Caco-2 (cell line): ENCODE measurements around the gene PCDH1. TPM values are rescaled to one million over a fixed set of nuclear protein-coding genes. Genes with fewer than 3 reads are reported as not detected.

Source experiments
- BruUV-seq: library from RNA; stranded (reverse); fragments of 400-500 nt; replicated peaks from 2 replicates; lab custom pipeline; 2021; lab: Mats Ljungman, UMichigan
- CTCF ChIA-PET: fragments of 300-600 bp; sonication (Branson Sonifier 250); formaldehyde crosslinking; loops from one replicate; lab custom pipeline; 2022; ENCODE audit warnings: antibody characterized with exemption; lab: Charles Lee
- POLR2A ChIA-PET: fragments of 300-600 bp; sonication (Branson Sonifier 250); formaldehyde crosslinking; loops from one replicate; lab custom pipeline; 2022; ENCODE audit warnings: antibody characterized with exemption; lab: Charles Lee
- DNase-seq, 2 experiments: peaks; one replicate each; pipeline versions ENCODE4 v3.0.0 to v3.0.0-alpha.2; 2020 to 2022
- H3K27me3 ChIP-seq: replicated peaks from 2 replicates; pipeline ENCODE4 v1.6.0; 2011; ENCODE audit warnings: low read length; ENCODE audit not compliant: control insufficient read depth, insufficient read depth
- H3K36me3 ChIP-seq: 2 replicates; pipeline ENCODE4 v1.5.1; 2011; ENCODE audit warnings: low read length; ENCODE audit not compliant: control insufficient read depth, insufficient read depth
- H3K4me1 ChIP-seq: fragments of 250-450 bp; sonication (Bioruptor Pico); 2 replicates; pipeline ENCODE4 v1.5.1; 2020; ENCODE audit warnings: mild to moderate bottlenecking
- H3K4me3 ChIP-seq: 2 replicates; pipeline ENCODE4 v1.5.1; 2011; ENCODE audit warnings: low read depth, mild to moderate bottlenecking, control low read depth, low read length
- H3K9me3 ChIP-seq: fragments of 250-450 bp; sonication (Bioruptor Pico); 2 replicates; pipeline ENCODE4 v1.5.1; 2020; ENCODE audit warnings: mild to moderate bottlenecking, moderate library complexity
- H3K27ac Mint-ChIP-seq: one replicate; pipeline ENCODE4 v1.8.0; 2022; ENCODE audit warnings: mixed read lengths; ENCODE audit not compliant: unreplicated experiment
- H3K27me3 Mint-ChIP-seq: one replicate; pipeline ENCODE4 v1.8.0; 2022; ENCODE audit warnings: mixed read lengths; ENCODE audit not compliant: insufficient read depth, unreplicated experiment
- H3K36me3 Mint-ChIP-seq: one replicate; pipeline ENCODE4 v1.8.0; 2022; ENCODE audit warnings: mild to moderate bottlenecking, mixed read lengths; ENCODE audit not compliant: insufficient read depth, unreplicated experiment
- H3K4me1 Mint-ChIP-seq: one replicate; pipeline ENCODE4 v1.8.0; 2022; ENCODE audit warnings: low read depth, mixed read lengths; ENCODE audit not compliant: unreplicated experiment
- H3K4me3 Mint-ChIP-seq: one replicate; pipeline ENCODE4 v1.8.0; 2022; ENCODE audit warnings: mild to moderate bottlenecking, moderate library complexity, mixed read lengths; ENCODE audit not compliant: unreplicated experiment
- H3K9me3 Mint-ChIP-seq: one replicate; pipeline ENCODE4 v1.8.0; 2022; ENCODE audit warnings: mixed read lengths; ENCODE audit not compliant: unreplicated experiment
- intact Hi-C: fragments of 100-400 bp; cut with micrococcal nuclease; formaldehyde crosslinking; loops from one replicate; pipeline ENCODE4 v1.10.0; 2022; ENCODE audit not compliant: unreplicated experiment
- total RNA-seq: library from RNA; stranded (reverse); gene quantifications from 2 replicates; pipeline ENCODE4 v1.2.3, GENCODE V29; 2022
- TF ChIP-seq, protein P1 (sequence below), 2 experiments: fragments of 200-600 bp in 1 of 2; IDR thresholded peaks; 1 replicate in 1 of 2; 2 replicates in 1 of 2; pipeline versions ENCODE4 v1.5.1 to v1.8.0; 2011 to 2022; ENCODE audit warnings: antibody characterized with exemption in 1 of 2, control low read depth in 1 of 2, inconsistent platforms in 1 of 2, low read depth in 1 of 2, low read length in 1 of 2, mild to moderate bottlenecking in 1 of 2, moderate library complexity in 1 of 2; ENCODE audit not compliant: insufficient read depth in 1 of 2, severe bottlenecking in 1 of 2, unreplicated experiment in 1 of 2

The PCDH1 gene
- total RNA-seq, 1 experiment from 2014 or later, result 1.5 TPM

DNA sequence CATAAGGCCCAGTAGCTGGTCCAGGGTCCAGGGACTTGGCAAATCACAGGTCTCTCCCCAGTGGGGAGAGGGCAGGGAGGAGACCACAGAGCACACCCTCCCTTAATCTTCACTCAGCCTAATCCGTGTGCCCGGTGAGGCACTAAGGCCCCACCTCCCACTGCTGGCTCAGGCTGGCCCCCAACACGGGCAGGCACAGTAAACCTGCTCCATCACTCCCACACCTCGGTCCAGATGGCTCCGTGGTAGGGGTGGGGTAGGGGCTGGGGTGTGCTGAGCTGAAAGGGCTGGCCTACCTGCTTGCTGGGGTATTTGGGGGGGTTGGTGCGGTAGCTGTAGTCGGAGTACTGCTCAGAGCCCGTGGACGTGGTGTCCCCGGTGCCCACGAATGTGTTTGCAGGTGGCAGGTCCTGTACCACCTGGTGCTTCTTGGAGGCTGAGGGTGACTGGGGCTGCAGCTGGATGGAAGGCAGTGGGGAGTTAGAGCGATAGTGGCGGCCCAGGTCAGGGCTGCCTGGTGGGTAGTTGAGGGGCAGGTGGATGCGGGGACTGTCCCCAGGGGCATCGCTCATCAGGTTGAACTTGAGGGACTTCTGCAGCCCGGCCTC, 15.2 kb downstream of the PCDH1 start:
- H3K9me3 Mint-ChIP-seq, result no peaks in the 10 kb centered on the region
- no peak for DNase-seq
- H3K4me1 Mint-ChIP-seq, result peaks cover 6% of the 10 kb centered on the region
- CTCF ChIA-PET, result no interaction called here
- H3K27ac Mint-ChIP-seq, result no peak overlapping the region
- BruUV-seq, result no TSS peak
- no peak overlapping the region for H3K4me3 Mint-ChIP-seq
- TF ChIP-seq, protein P1, sequence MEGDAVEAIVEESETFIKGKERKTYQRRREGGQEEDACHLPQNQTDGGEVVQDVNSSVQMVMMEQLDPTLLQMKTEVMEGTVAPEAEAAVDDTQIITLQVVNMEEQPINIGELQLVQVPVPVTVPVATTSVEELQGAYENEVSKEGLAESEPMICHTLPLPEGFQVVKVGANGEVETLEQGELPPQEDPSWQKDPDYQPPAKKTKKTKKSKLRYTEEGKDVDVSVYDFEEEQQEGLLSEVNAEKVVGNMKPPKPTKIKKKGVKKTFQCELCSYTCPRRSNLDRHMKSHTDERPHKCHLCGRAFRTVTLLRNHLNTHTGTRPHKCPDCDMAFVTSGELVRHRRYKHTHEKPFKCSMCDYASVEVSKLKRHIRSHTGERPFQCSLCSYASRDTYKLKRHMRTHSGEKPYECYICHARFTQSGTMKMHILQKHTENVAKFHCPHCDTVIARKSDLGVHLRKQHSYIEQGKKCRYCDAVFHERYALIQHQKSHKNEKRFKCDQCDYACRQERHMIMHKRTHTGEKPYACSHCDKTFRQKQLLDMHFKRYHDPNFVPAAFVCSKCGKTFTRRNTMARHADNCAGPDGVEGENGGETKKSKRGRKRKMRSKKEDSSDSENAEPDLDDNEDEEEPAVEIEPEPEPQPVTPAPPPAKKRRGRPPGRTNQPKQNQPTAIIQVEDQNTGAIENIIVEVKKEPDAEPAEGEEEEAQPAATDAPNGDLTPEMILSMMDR (IDR thresholded peaks at IDR 0.05; ENCODE audit: insufficient read depth in 1 of 2, low read depth in 1 of 2, low read length in 1 of 2, severe bottlenecking in 1 of 2, unreplicated experiment in 1 of 2), result no peak
- peaks cover 14% of the 10 kb centered on the region for H3K27me3 Mint-ChIP-seq
- no peak overlapping the region for H3K4me3 ChIP-seq
- no peaks in the 10 kb centered on the region for H3K36me3 ChIP-seq
- H3K9me3 ChIP-seq, result no peaks in the 10 kb centered on the region
- no peaks in the 10 kb centered on the region for H3K36me3 Mint-ChIP-seq
- no peaks in the 10 kb centered on the region for H3K4me1 ChIP-seq
- H3K27me3 ChIP-seq, result no peaks in the 10 kb centered on the region
- POLR2A ChIA-PET, result no interaction called here
- intact Hi-C loops, result no loop called here

DNA sequence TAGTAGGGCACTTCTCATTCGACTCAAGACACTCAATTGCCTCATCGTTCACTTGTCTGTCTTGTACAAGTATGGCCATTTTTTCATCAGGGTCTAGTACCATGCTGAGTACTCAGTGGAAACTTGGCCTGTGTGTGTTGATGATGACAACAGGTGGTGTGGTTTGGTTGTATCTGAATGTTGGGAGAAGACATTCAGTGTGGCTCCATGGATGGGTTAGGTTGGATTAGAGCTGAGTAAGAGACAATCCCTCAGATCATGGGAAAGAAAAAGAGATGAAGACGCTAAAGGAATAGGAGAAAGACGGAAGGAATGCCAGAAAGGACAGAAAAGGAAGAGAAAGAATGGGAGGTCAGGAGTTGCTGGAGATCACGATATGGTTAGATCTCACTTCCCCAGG, 17.0 kb downstream of the PCDH1 start:
- Histone ChIP-seq H3K27me3 (no peaks in the 10 kb centered on the region), H3K9me3 (no peaks in the 10 kb centered on the region), H3K4me3 (no peak overlapping the region), H3K36me3 (no peaks in the 10 kb centered on the region), H3K4me1 (no peaks in the 10 kb centered on the region)
- no peak overlapping the region for H3K4me3 Mint-ChIP-seq
- ChIA-PET POLR2A (no interaction called here), CTCF (no interaction called here)
- TF ChIP-seq, protein P1 (IDR thresholded peaks at IDR 0.05; ENCODE audit: insufficient read depth in 1 of 2, low read depth in 1 of 2, low read length in 1 of 2, severe bottlenecking in 1 of 2, unreplicated experiment in 1 of 2), result no peak
- H3K36me3 Mint-ChIP-seq, result no peaks in the 10 kb centered on the region
- H3K9me3 Mint-ChIP-seq, result no peaks in the 10 kb centered on the region
- intact Hi-C loops, result no loop called here
- H3K27ac Mint-ChIP-seq, result no peak overlapping the region
- DNase-seq, result no peak
- H3K4me1 Mint-ChIP-seq, result no peaks in the 10 kb centered on the region
- H3K27me3 Mint-ChIP-seq, result peaks cover 14% of the 10 kb centered on the region
- no TSS peak for BruUV-seq

DNA sequence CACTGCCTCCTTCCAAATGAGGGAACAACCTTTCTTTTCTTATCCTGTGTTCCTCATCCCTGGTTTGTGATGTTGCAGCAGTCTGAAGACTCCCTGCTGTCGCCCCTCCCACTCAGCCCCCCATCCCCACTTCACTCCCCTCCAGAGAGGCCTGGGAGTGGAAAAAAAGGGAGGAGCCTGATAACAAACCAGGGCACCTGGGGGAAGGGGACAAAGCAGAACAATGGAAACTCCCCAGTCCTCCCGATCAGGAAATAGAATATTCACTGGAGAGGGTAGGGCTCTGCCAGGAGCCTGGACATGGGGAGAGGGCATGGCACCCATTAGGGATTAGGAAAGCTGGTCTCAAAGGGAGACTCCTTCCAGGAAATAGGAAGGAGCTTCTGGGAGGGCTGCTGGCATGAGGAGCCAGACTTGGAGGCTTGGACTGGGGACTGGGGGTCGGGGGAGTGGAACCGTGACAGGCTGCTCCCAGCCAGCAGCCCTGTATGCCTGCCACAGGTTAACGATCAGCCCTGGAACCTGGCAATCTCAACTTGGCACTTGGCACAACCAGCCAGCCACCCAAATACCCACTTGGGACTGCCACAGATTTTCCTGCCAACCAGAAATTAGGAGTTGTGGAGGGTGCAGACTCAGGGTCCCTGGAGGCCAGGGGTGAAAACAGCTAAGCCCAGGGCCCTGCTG, 20.0 kb downstream of the PCDH1 start:
- Histone ChIP-seq H3K9me3 (no peaks in the 10 kb centered on the region), H3K36me3 (no peaks in the 10 kb centered on the region), H3K4me3 (no peak overlapping the region), H3K4me1 (no peaks in the 10 kb centered on the region), H3K27me3 (no peaks in the 10 kb centered on the region)
- H3K4me3 Mint-ChIP-seq, result no peak overlapping the region
- TF ChIP-seq, protein P1 (IDR thresholded peaks at IDR 0.05; ENCODE audit: insufficient read depth in 1 of 2, low read depth in 1 of 2, low read length in 1 of 2, severe bottlenecking in 1 of 2, unreplicated experiment in 1 of 2), result no peak
- ChIA-PET POLR2A (no interaction called here), CTCF (no interaction called here)
- H3K27me3 Mint-ChIP-seq, result peaks cover 14% of the 10 kb centered on the region
- intact Hi-C loops, result no loop called here
- no peak overlapping the region for H3K27ac Mint-ChIP-seq
- H3K36me3 Mint-ChIP-seq, result no peaks in the 10 kb centered on the region
- DNase-seq, result no peak
- H3K4me1 Mint-ChIP-seq, result no peaks in the 10 kb centered on the region
- H3K9me3 Mint-ChIP-seq, result no peaks in the 10 kb centered on the region
- BruUV-seq, result no TSS peak
